ENCODE measurements around the gene PGBD5. TPM values are rescaled to one million over a fixed set of nuclear protein-coding genes. Genes with fewer than 3 reads are reported as not detected.

PGBD5 gene
- total RNA-seq, 1 donor from 2014 or later: 16.2 TPM

DNA sequence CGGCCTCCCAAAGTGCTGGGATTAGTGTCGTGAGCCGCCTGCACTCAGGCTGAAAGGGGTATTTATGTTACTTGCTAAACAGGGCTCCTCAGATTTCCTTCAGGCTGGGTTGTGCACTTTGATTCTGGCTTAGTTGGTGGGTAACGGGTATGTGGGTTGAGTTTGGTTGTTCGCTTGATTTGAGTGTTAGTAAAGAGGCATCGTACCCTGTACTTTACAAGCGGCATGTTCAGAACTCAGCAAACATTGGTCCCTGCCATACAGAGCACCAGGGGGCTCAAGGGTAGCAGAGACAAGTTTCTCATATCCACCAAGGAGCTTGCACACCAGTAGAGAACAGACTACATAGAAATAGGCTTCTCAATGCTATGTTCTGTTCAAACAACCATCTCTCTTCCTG lies 147.8 kb downstream of the PGBD5 start:
- Mint-ChIP-seq H3K27me3 (no peaks in the 10 kb centered on the region), H3K4me3 (ENCODE audit: low read depth) (no peak overlapping the region), H3K27ac (no peak overlapping the region), H3K36me3 (ENCODE audit: insufficient read depth) (peaks cover 14% of the 10 kb centered on the region), H3K9me3 (ENCODE audit: low read depth) (no peaks in the 10 kb centered on the region), H3K4me1 (ENCODE audit: low read depth) (peaks cover 1% of the 10 kb centered on the region)
- DNase-seq (ENCODE audit: low spot score, unreplicated experiment): no peak
- TF ChIP-seq, protein P1, sequence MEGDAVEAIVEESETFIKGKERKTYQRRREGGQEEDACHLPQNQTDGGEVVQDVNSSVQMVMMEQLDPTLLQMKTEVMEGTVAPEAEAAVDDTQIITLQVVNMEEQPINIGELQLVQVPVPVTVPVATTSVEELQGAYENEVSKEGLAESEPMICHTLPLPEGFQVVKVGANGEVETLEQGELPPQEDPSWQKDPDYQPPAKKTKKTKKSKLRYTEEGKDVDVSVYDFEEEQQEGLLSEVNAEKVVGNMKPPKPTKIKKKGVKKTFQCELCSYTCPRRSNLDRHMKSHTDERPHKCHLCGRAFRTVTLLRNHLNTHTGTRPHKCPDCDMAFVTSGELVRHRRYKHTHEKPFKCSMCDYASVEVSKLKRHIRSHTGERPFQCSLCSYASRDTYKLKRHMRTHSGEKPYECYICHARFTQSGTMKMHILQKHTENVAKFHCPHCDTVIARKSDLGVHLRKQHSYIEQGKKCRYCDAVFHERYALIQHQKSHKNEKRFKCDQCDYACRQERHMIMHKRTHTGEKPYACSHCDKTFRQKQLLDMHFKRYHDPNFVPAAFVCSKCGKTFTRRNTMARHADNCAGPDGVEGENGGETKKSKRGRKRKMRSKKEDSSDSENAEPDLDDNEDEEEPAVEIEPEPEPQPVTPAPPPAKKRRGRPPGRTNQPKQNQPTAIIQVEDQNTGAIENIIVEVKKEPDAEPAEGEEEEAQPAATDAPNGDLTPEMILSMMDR (IDR thresholded peaks at IDR 0.05; ENCODE audit: unreplicated experiment): no peak

DNA sequence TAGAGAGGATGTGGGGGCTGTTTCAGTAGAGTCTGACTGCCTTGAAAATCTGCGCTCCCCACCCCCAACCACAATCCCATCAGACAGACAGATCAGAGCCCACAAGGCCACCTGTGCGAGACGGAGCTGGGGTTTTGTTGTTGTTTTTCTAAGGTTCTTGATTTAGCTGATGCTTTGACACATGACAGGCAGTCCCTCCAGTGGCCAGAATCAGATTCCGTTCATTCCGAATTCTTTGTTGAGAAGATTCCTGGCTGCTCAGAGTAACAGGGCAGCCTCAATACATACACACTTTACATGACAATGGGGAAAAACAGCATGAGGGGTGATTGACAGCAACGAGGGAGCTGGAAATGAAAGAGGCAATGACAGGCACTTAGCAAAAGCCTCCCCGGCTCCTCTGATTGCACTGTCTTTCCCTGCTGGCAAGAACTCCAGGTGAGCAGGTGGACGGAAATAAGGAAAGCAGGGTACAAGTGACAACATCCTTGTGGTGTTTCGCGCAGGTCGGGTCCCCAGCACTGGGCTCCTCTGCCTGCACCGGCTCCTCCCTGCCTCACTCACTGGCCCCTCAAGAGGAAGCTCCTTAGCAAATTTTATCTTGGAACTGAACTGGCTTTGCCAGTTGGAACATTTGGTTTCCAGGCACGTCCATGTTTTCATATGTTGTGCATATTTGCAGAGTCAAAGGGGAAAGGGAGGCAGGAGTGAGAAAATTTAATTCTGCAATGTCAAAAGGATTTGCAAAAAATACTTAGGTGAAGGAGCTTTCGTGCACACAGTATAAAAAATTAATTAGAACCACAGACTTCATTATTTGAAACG lies 148.7 kb downstream of the PGBD5 start:
- H3K9me3 Mint-ChIP-seq (ENCODE audit: low read depth): no peaks in the 10 kb centered on the region
- peaks cover 1% of the 10 kb centered on the region for H3K4me1 Mint-ChIP-seq (ENCODE audit: low read depth)
- H3K36me3 Mint-ChIP-seq (ENCODE audit: insufficient read depth): peaks cover 14% of the 10 kb centered on the region
- DNase-seq (ENCODE audit: low spot score, unreplicated experiment): no peak
- TF ChIP-seq, protein P1 (IDR thresholded peaks at IDR 0.05; ENCODE audit: unreplicated experiment): no peak
- no peak overlapping the region for H3K27ac Mint-ChIP-seq
- no peaks in the 10 kb centered on the region for H3K27me3 Mint-ChIP-seq
- no peak overlapping the region for H3K4me3 Mint-ChIP-seq (ENCODE audit: low read depth)

DNA sequence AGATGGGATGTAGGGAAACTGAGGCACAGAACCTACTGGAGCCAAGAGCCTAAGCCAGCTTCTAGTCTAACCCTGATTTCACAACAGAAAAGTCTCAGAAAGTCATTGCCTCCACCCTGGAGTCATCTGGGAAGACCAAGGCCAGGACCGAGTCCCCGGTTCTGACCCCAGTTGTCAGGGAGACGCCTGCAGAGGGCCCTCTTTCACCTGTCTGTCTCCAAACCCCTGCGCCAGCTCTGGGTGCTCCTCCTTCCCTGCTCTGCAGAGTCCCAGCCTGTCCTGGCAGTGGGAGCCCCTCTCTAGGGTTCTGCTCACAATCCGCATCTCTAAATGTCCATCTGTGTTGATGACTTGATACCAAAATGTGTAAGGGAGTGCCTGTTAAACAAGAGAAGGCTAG lies 149.7 kb downstream of the PGBD5 start:
- Mint-ChIP-seq H3K27ac (no peak overlapping the region), H3K4me3 (ENCODE audit: low read depth) (no peak overlapping the region), H3K36me3 (ENCODE audit: insufficient read depth) (peaks cover 12% of the 10 kb centered on the region), H3K9me3 (ENCODE audit: low read depth) (no peaks in the 10 kb centered on the region), H3K27me3 (no peaks in the 10 kb centered on the region), H3K4me1 (ENCODE audit: low read depth) (peaks cover 1% of the 10 kb centered on the region)
- TF ChIP-seq, protein P1 (IDR thresholded peaks at IDR 0.05; ENCODE audit: unreplicated experiment): no peak
- no peak for DNase-seq (ENCODE audit: low spot score, unreplicated experiment)

DNA sequence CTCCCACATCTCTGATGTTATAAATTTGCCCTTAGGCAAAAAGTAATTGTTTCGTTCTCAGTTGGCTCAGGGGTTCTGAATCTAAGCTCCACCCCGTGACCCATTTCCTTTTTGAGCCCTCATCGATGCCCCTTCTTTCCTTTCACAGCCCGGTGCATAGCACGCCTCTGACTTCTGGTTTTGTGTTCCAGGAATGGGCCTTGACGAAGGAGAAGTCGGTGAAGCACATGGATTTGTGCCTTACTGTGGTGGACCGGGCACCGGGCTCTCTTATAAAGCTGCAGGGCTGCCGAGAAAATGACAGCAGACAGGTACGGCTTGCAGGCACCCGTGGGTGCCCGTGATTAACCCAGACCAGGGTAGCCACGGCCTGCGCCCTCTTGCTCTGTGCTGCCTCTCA lies 151.9 kb downstream of the PGBD5 start:
- TF ChIP-seq, protein P1 (IDR thresholded peaks at IDR 0.05; ENCODE audit: unreplicated experiment): no peak
- Mint-ChIP-seq H3K4me1 (ENCODE audit: low read depth) (peaks cover 1% of the 10 kb centered on the region), H3K27ac (no peak overlapping the region), H3K27me3 (no peaks in the 10 kb centered on the region), H3K4me3 (ENCODE audit: low read depth) (no peak overlapping the region), H3K36me3 (ENCODE audit: insufficient read depth) (peaks cover 14% of the 10 kb centered on the region), H3K9me3 (ENCODE audit: low read depth) (no peaks in the 10 kb centered on the region)
- no peak for DNase-seq (ENCODE audit: low spot score, unreplicated experiment)

DNA sequence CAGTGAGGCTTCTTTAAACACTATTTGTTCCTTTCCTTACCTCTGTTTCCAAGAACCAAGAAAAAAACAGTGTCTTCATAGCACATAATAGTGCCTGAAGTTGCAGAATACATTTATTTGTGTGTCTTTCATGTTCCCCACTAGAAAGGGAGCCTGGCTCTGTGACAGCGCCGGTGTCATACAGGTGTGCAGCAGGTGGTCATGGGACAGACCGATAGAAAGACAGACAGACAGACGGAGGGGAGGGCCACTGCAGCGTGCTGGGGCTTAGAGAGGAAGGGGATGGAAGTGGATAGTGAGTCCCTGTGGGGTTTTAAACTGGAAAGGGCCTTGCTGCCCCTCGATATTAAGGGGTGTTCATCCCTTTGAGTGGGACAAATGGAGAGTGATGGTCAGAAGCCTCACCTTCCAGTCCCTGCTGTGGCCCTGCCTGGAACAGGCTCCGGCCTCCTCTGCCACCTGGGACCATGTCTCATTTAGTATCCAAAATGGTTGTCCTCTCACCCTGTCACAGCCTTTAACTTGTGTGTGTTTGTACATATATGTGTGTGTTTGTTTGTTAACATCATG lies 152.9 kb downstream of the PGBD5 start:
- Mint-ChIP-seq H3K9me3 (ENCODE audit: low read depth) (no peaks in the 10 kb centered on the region), H3K4me3 (ENCODE audit: low read depth) (no peak overlapping the region), H3K4me1 (ENCODE audit: low read depth) (peaks cover 8% of the 10 kb centered on the region), H3K27me3 (no peaks in the 10 kb centered on the region), H3K36me3 (ENCODE audit: insufficient read depth) (peaks cover 10% of the 10 kb centered on the region), H3K27ac (no peak overlapping the region)
- DNase-seq (ENCODE audit: low spot score, unreplicated experiment): no peak
- TF ChIP-seq, protein P1 (IDR thresholded peaks at IDR 0.05; ENCODE audit: unreplicated experiment): no peak
